HT-29 (cell line): Measurements from ENCODE around the gene CFAP157. TPM values are rescaled to one million over a fixed set of nuclear protein-coding genes. Genes with fewer than 3 reads are reported as not detected.

Experiments used
- DNase-seq: peaks from one replicate; pipeline ENCODE4 v3.0.0-alpha.2; 2015; ENCODE audit warnings: low spot score
- total RNA-seq: library from RNA; depleted of rRNA; stranded (reverse); fragments of >200 nt; shearing (Covaris generic); gene quantifications from 2 replicates; pipeline ENCODE4 v1.2.3, GENCODE V29; 2014; rRNA removed

Gene CFAP157
- total RNA-seq, 1 experiment from 2014 or later = 0.28 TPM

DNA sequence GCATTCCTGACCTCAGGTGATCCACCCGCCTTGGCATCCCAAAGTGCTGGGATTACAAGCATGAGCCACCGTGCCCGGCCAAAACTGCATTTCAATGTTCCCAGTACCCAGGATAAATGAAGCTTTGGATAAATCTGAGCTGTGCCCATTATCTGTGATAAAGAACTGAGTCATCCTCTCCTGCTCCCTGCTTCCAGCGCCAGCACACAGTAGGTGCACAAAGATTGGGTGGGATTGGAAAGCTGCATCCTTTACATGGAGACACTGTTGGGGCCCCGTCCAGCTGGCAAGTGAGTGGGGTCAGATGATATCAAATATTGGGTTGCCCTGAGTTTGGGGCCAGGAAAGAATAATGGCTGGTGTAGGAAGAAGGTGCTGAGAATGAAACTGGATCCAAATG, 54.3 kb downstream of the CFAP157 start:
- DNase-seq = no peak

DNA sequence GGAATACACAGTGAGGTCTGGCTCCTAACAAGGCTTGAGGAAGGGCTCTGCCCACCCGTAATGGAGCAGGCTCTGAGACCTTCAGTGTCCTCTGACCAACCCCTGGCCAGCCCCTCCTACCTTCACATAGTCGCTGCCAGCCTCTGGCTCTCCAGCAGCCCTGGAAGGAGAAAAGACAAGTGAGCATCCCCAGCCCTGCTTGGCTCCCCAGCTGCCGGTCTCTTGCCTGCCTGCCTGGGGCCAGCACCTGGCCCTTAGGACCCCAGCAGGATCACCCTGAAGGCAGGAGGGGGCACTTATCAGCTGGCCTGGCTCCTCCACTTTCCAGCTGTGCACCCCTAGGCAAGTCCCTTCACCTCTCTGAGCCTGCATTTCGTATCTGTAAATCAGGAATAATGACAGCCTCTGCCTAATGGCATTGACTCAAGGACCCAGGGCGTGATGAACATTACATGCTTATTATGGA, 54.7 kb downstream of the CFAP157 start:
- no peak for DNase-seq

DNA sequence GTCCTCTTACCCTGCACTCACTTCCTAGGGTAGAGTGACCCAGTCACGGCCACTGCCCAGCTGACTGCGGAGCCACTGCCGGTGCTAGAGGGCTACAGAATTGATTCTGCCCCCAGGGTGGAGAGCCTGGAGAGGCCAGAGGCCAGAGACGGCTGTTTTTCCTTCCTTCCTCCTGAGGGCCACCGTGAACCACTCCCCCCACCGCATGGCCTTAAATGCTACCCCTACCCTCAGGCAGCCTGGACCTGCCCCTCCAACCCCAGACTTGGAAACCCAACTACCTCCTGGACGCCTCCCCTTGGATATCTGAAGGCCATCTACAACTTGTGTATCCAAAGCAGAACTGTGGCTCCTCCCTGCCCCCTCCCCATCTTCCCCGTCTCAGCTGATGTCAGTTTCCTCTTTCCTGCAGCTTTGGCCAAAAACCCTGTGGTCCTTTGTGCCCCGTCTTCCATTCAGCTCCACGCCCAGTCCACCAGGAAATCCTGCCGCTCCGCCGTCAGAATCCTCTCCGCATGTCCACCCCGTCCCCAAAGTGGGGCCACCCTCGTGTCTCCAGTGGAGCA, 55.4 kb downstream of the CFAP157 start:
- no peak for DNase-seq

DNA sequence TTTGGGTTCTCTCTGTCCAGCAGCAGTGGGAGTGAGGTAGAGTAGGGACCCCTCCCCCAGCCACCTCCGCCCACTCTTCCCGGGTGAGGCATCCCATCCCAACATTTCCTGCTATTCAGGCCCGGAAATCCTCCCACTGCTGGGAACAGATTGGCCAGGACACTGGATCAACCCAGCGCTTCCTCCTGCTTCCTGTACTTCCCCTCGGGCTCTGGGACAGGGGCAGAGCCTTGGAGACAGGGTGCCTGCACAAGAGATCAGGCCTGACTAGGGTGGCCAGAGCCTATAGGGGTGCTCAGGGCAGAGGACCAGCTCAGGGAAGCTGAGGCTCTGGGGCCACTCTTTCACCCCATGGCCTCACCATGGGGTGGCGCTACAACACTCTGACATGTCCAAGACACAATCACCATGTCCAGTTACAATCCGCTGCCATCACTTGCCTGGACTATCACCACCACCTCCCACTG, 57.2 kb downstream of the CFAP157 start:
- DNase-seq = peak; percentile 23

DNA sequence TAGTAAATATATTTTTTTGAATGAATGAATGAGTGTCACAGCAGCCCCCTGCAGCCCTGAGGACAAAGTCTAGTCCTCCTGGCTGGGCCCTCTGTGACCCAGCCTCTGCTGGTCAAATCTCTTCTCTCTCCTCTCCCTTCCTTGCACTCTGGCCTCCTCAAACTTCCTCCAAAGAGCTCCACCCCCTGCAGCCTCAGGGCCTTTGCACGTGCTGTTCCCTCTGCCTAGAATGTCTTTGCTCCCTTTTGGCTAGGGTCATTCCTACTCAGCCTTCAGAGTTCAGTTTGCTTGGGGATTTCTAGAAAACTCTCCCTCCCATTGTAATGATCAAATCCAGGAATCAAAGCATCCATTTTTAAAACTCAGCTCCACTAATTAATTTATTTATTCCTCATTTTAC, 58.6 kb downstream of the CFAP157 start:
- DNase-seq = no peak

Other genes with a start within 250 kb of the CFAP157 start
- gene STXBP1, start 94.7 kb upstream of the CFAP157 start, total RNA-seq = 6.3 and 8.0 TPM in 2 replicates
- 45.5 and 49.6 TPM in 2 replicates for gene PTRH1, start 8.7 kb downstream of the CFAP157 start, total RNA-seq
- gene TTC16, start 9.1 kb downstream of the CFAP157 start, total RNA-seq = not detected in 2 replicates
- 14.3 and 18.9 TPM in 2 replicates for gene TOR2A, start 28.3 kb downstream of the CFAP157 start, total RNA-seq
- gene SH2D3C, start 71.7 kb downstream of the CFAP157 start, total RNA-seq = not detected in 2 replicates
- gene CDK9, start 79.0 kb downstream of the CFAP157 start, total RNA-seq = 42.6 and 45.4 TPM in 2 replicates
- gene FPGS, start 95.9 kb downstream of the CFAP157 start, total RNA-seq = 180 and 200 TPM in 2 replicates
- gene ENG, start 147.7 kb downstream of the CFAP157 start, total RNA-seq = 6.1 and 6.4 TPM in 2 replicates
- 85.0 and 101 TPM in 2 replicates for gene AK1, start 170.7 kb downstream of the CFAP157 start, total RNA-seq
- 14.5 and 16.6 TPM in 2 replicates for gene ST6GALNAC6, start 192.6 kb downstream of the CFAP157 start, total RNA-seq
- 60.1 and 84.2 TPM in 2 replicates for gene ST6GALNAC4, start 210.1 kb downstream of the CFAP157 start, total RNA-seq
- 1.2 and 3.8 TPM in 2 replicates for gene PIP5KL1, start 223.8 kb downstream of the CFAP157 start, total RNA-seq
- 44.3 and 47.0 TPM in 2 replicates for gene DPM2, start 230.9 kb downstream of the CFAP157 start, total RNA-seq